HepG2 (cell line): ENCODE measurements around the gene SPPL2B. TPM values are rescaled to one million over a fixed set of nuclear protein-coding genes. Genes with fewer than 3 reads are reported as not detected.

Experiments used
- EED ChIP-seq: sonication (generic); formaldehyde crosslinking; IDR thresholded peaks from 2 replicates; pipeline ENCODE4 v1.5.0; 2020; ENCODE audit warnings: mild to moderate bottlenecking, missing genetic modification reagents
- GABPB1 ChIP-seq: IDR thresholded peaks from 2 replicates; pipeline ENCODE4 v1.6.1; 2016; ENCODE audit warnings: mild to moderate bottlenecking, missing genetic modification reagents, moderate library complexity, missing compliant biosample characterization
- MYC ChIP-seq: sonication (generic); formaldehyde crosslinking; IDR thresholded peaks from 2 replicates; pipeline ENCODE4 v1.9.0; 2021; ENCODE audit warnings: missing genetic modification reagents, borderline replicate concordance
- NONO ChIP-seq, 2 experiments: fragments of 450-650 bp in 1 of 2; sonication (generic) in 1 of 2; formaldehyde crosslinking in 1 of 2; IDR thresholded peaks in 1 of 2; conservative IDR thresholded peaks in 1 of 2; 2 replicates each; pipeline versions ENCODE4 v1.6.1 to v1.8.0; 2017 to 2022; ENCODE audit warnings: mild to moderate bottlenecking in 1 of 2, missing genetic modification reagents in 1 of 2, moderate library complexity in 1 of 2
- RAD21 ChIP-seq: fragments of 450-650 bp; formaldehyde crosslinking; IDR thresholded peaks from 2 replicates; pipeline ENCODE4 v1.5.0; 2020; ENCODE audit warnings: mild to moderate bottlenecking
- SAP130 ChIP-seq: IDR thresholded peaks from 2 replicates; pipeline ENCODE4 v1.6.1; 2016; ENCODE audit warnings: low read depth
- ZC3H13 ChIP-seq: sonication (generic); formaldehyde crosslinking; IDR thresholded peaks from 2 replicates; pipeline ENCODE4 v1.8.1; 2023; ENCODE audit warnings: mild to moderate bottlenecking, missing genetic modification reagents, moderate library complexity
- ZFX ChIP-seq: sonication (generic); formaldehyde crosslinking; IDR thresholded peaks from 2 replicates; pipeline ENCODE4 v1.4.0; 2020; ENCODE audit warnings: mild to moderate bottlenecking, low read depth, missing genetic modification reagents, moderate library complexity
- ZNF660 ChIP-seq: sonication (generic); formaldehyde crosslinking; IDR thresholded peaks from 2 replicates; pipeline ENCODE4 v1.5.1; 2020; ENCODE audit warnings: mild to moderate bottlenecking, low read depth, missing genetic modification reagents, borderline replicate concordance
- ZNF777 ChIP-seq: sonication (generic); formaldehyde crosslinking; IDR thresholded peaks from 2 replicates; pipeline ENCODE4 v1.4.0; 2020; ENCODE audit warnings: missing genetic modification reagents
- ZNF883 ChIP-seq: sonication (generic); formaldehyde crosslinking; IDR thresholded peaks from 2 replicates; pipeline ENCODE4 v1.5.1; 2020; ENCODE audit warnings: mild to moderate bottlenecking, missing genetic modification reagents; ENCODE audit errors: not compliant biosample characterization
- polyA plus RNA-seq, 8 experiments: library from polyadenylated mRNA; depleted of rRNA in 3 of 8; stranded (reverse) in 7 of 8; unstranded in 1 of 8; fragments of >200 nt; fragmentation: Illumina TruSeq in 4 of 8; extraction: Trizol in 4 of 8; gene quantifications; 2 replicates each; pipeline versions ENCODE4 v1.2.1 to v1.2.3, GENCODE V29; 2011 to 2016; ENCODE audit warnings: low read depth in 4 of 8, missing spikeins in 1 of 8, mixed read lengths in 1 of 8; ENCODE audit not compliant: insufficient read depth in 1 of 8
- total RNA-seq, 5 experiments: library from RNA; depleted of rRNA; stranded (reverse); fragments of >200 nt; fragmentation: Illumina TruSeq; extraction: Trizol; gene quantifications; 2 replicates each; pipeline ENCODE4 v1.2.3, GENCODE V29; 2016; ENCODE audit warnings: low read depth in 1 of 5
- TF ChIP-seq, protein P1 (sequence below): sonication (generic); formaldehyde crosslinking; IDR thresholded peaks from 2 replicates; pipeline ENCODE4 v1.4.0; 2020; ENCODE audit warnings: mild to moderate bottlenecking, missing genetic modification reagents
- TF ChIP-seq, protein P2 (sequence below): sonication (generic); formaldehyde crosslinking; IDR thresholded peaks from 2 replicates; pipeline ENCODE4 v1.4.0; 2020; ENCODE audit warnings: mild to moderate bottlenecking, missing genetic modification reagents
- TF ChIP-seq, protein P3 (sequence below): sonication (generic); formaldehyde crosslinking; IDR thresholded peaks from 2 replicates; pipeline ENCODE4 v1.5.1; 2020; ENCODE audit warnings: mild to moderate bottlenecking, missing genetic modification reagents, moderate library complexity
- TF ChIP-seq, protein P4 (sequence below): IDR thresholded peaks from 2 replicates; pipeline ENCODE4 v1.6.1; 2016; ENCODE audit warnings: missing compliant biosample characterization, missing genetic modification reagents, borderline replicate concordance
- TF ChIP-seq, protein P5 (sequence below): sonication (generic); formaldehyde crosslinking; IDR thresholded peaks from 2 replicates; pipeline ENCODE4 v1.4.0; 2020; ENCODE audit warnings: missing genetic modification reagents

SPPL2B gene
- total and polyA plus RNA-seq, 2 of the 13 experiments (the other 11 are each of a cell fraction or from before 2014, with no cell fraction given), result 14.9 to 15.2 TPM

DNA sequence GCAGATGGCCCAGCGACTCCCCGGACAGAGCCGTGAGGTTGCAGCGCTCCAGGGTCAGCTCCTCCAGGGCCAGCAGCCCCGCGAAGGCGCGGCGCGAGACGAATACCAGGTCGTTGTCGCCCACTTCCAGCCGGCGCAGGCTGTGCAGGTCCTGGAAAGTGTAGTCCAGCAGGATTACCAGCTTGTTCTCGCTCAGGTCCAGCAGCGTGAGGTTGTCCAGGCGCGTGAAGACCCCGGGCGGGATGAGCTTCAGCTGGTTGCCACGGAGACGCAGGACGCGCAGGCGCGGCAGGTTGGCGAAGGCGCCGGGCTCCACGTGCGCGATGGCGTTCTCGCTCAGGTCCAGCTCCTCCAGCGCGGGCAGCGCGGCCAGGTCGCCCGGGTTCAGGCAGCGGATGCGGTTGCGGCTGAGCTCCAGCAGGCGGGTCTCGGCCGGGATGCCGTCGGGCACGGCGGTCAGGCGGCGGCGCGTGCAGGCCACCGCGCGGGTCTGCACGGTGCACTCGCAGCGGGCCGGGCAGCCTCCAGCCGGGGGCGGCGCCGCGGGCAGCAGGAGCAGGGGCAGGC, 37.2 kb upstream of the SPPL2B start (continued):
- TF ChIP-seq ZNF777 (CRISPR knock-in tag), result peak; percentile 87
- peak; percentile 60; the same call in 1 of the 2 replicates for TF ChIP-seq RAD21 (CRISPR knock-in tag)
- TF ChIP-seq, protein P1, sequence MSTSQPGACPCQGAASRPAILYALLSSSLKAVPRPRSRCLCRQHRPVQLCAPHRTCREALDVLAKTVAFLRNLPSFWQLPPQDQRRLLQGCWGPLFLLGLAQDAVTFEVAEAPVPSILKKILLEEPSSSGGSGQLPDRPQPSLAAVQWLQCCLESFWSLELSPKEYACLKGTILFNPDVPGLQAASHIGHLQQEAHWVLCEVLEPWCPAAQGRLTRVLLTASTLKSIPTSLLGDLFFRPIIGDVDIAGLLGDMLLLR, result peak; percentile 52; the same call in 1 of the 2 replicates
- peak; percentile 48 for TF ChIP-seq ZNF883 (CRISPR knock-in tag)
- 0 out of 2 replicates have a peak, but pooled peaks have one; percentile 72 for TF ChIP-seq EED (CRISPR knock-in tag)
- 0 out of 2 replicates have a peak, but pooled peaks have one; percentile 24 for TF ChIP-seq GABPB1 (CRISPR knock-in tag)
- no peak for TF ChIP-seq NONO (IDR thresholded peaks at IDR 0.05)
- TF ChIP-seq NONO (CRISPR knock-in tag; conservative IDR thresholded peaks at IDR 0.05), result 0 out of 2 replicates have a peak, but pooled peaks have one; percentile 46
- 0 out of 2 replicates have a peak, but pooled peaks have one; percentile 29 for TF ChIP-seq ZC3H13
- TF ChIP-seq ZNF660 (CRISPR knock-in tag), result no peak
- TF ChIP-seq, protein P2, sequence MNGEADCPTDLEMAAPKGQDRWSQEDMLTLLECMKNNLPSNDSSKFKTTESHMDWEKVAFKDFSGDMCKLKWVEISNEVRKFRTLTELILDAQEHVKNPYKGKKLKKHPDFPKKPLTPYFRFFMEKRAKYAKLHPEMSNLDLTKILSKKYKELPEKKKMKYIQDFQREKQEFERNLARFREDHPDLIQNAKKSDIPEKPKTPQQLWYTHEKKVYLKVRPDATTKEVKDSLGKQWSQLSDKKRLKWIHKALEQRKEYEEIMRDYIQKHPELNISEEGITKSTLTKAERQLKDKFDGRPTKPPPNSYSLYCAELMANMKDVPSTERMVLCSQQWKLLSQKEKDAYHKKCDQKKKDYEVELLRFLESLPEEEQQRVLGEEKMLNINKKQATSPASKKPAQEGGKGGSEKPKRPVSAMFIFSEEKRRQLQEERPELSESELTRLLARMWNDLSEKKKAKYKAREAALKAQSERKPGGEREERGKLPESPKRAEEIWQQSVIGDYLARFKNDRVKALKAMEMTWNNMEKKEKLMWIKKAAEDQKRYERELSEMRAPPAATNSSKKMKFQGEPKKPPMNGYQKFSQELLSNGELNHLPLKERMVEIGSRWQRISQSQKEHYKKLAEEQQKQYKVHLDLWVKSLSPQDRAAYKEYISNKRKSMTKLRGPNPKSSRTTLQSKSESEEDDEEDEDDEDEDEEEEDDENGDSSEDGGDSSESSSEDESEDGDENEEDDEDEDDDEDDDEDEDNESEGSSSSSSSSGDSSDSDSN, result peak; percentile 85; the same call in 1 of the 2 replicates
- TF ChIP-seq ZFX (CRISPR knock-in tag), result peak; percentile 43; the same call in 1 of the 2 replicates
- peak; percentile 45; the same call in 1 of the 2 replicates for TF ChIP-seq MYC (CRISPR knock-in tag)
- TF ChIP-seq, protein P3, sequence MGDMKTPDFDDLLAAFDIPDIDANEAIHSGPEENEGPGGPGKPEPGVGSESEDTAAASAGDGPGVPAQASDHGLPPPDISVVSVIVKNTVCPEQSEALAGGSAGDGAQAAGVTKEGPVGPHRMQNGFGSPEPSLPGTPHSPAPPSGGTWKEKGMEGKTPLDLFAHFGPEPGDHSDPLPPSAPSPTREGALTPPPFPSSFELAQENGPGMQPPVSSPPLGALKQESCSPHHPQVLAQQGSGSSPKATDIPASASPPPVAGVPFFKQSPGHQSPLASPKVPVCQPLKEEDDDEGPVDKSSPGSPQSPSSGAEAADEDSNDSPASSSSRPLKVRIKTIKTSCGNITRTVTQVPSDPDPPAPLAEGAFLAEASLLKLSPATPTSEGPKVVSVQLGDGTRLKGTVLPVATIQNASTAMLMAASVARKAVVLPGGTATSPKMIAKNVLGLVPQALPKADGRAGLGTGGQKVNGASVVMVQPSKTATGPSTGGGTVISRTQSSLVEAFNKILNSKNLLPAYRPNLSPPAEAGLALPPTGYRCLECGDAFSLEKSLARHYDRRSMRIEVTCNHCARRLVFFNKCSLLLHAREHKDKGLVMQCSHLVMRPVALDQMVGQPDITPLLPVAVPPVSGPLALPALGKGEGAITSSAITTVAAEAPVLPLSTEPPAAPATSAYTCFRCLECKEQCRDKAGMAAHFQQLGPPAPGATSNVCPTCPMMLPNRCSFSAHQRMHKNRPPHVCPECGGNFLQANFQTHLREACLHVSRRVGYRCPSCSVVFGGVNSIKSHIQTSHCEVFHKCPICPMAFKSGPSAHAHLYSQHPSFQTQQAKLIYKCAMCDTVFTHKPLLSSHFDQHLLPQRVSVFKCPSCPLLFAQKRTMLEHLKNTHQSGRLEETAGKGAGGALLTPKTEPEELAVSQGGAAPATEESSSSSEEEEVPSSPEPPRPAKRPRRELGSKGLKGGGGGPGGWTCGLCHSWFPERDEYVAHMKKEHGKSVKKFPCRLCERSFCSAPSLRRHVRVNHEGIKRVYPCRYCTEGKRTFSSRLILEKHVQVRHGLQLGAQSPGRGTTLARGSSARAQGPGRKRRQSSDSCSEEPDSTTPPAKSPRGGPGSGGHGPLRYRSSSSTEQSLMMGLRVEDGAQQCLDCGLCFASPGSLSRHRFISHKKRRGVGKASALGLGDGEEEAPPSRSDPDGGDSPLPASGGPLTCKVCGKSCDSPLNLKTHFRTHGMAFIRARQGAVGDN (CRISPR knock-in tag), result peak; percentile 69
- TF ChIP-seq SAP130 (CRISPR knock-in tag), result peak; percentile 41; the same call in 1 of the 2 replicates
- TF ChIP-seq, protein P4, sequence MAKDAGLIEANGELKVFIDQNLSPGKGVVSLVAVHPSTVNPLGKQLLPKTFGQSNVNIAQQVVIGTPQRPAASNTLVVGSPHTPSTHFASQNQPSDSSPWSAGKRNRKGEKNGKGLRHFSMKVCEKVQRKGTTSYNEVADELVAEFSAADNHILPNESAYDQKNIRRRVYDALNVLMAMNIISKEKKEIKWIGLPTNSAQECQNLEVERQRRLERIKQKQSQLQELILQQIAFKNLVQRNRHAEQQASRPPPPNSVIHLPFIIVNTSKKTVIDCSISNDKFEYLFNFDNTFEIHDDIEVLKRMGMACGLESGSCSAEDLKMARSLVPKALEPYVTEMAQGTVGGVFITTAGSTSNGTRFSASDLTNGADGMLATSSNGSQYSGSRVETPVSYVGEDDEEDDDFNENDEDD, result peak; percentile 14; the same call in 1 of the 2 replicates
- TF ChIP-seq, protein P5, sequence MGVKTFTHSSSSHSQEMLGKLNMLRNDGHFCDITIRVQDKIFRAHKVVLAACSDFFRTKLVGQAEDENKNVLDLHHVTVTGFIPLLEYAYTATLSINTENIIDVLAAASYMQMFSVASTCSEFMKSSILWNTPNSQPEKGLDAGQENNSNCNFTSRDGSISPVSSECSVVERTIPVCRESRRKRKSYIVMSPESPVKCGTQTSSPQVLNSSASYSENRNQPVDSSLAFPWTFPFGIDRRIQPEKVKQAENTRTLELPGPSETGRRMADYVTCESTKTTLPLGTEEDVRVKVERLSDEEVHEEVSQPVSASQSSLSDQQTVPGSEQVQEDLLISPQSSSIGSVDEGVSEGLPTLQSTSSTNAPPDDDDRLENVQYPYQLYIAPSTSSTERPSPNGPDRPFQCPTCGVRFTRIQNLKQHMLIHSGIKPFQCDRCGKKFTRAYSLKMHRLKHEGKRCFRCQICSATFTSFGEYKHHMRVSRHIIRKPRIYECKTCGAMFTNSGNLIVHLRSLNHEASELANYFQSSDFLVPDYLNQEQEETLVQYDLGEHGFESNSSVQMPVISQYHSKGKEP, result no peak
